ENCODE data around the gene NID2.

Gene NID2

GRCh38 chr14:52020866-52021717, 47.8 kb downstream of the NID2 start:
- TF ChIP-seq POLR2A (IDR thresholded peaks at IDR 0.05; ENCODE audit: low read depth, low read length) = no peak
- DNase-seq (ENCODE audit: insufficient read length, low spot score) (no peak), FAIRE-seq (no peak)

GRCh38 chr14:52020161-52020714, 48.6 kb downstream of the NID2 start:
- FAIRE-seq = no peak
- no peak for TF ChIP-seq POLR2A (IDR thresholded peaks at IDR 0.05; ENCODE audit: low read depth, low read length)
- no peak for DNase-seq (ENCODE audit: insufficient read length, low spot score)

- TF ChIP-seq POLR2A (IDR thresholded peaks at IDR 0.05; ENCODE audit: low read depth, low read length) = no peak
- FAIRE-seq (no peak), DNase-seq (ENCODE audit: insufficient read length, low spot score) (no peak)
Observed at GRCh38 chr14:52018970-52019369, 49.9 kb downstream of the NID2 start.

- DNase-seq (ENCODE audit: insufficient read length, low spot score) (no peak), FAIRE-seq (no peak)
- no peak for TF ChIP-seq POLR2A (IDR thresholded peaks at IDR 0.05; ENCODE audit: low read depth, low read length)
Observed at GRCh38 chr14:52018252-52018651, 50.6 kb downstream of the NID2 start.

GRCh38 chr14:52015411-52016030, 53.3 kb downstream of the NID2 start:
- DNase-seq (ENCODE audit: insufficient read length, low spot score) (no peak), FAIRE-seq (no peak)
- TF ChIP-seq POLR2A (IDR thresholded peaks at IDR 0.05; ENCODE audit: low read depth, low read length) = no peak

- no peak for TF ChIP-seq POLR2A (IDR thresholded peaks at IDR 0.05; ENCODE audit: low read depth, low read length)
- DNase-seq (ENCODE audit: insufficient read length, low spot score) (no peak), FAIRE-seq (no peak)
Observed at GRCh38 chr14:52014601-52015267, 54.1 kb downstream of the NID2 start.

- no peak for DNase-seq (ENCODE audit: insufficient read length, low spot score)
- no peak for FAIRE-seq
- no peak for TF ChIP-seq POLR2A (IDR thresholded peaks at IDR 0.05; ENCODE audit: low read depth, low read length)
Observed at GRCh38 chr14:52013984-52014600, 54.8 kb downstream of the NID2 start.

GRCh38 chr14:52012635-52013034, 56.2 kb downstream of the NID2 start:
- no peak for FAIRE-seq
- no peak for TF ChIP-seq POLR2A (IDR thresholded peaks at IDR 0.05; ENCODE audit: low read depth, low read length)
- no peak for DNase-seq (ENCODE audit: insufficient read length, low spot score)

GRCh38 chr14:52011523-52011922, 57.3 kb downstream of the NID2 start:
- FAIRE-seq = no peak
- TF ChIP-seq POLR2A (IDR thresholded peaks at IDR 0.05; ENCODE audit: low read depth, low read length) = no peak

GRCh38 chr14:52010173-52010693, 58.6 kb downstream of the NID2 start:
- FAIRE-seq (no peak), DNase-seq (ENCODE audit: insufficient read length, low spot score) (no peak)
- no peak for TF ChIP-seq POLR2A (IDR thresholded peaks at IDR 0.05; ENCODE audit: low read depth, low read length)

More at GRCh38 chr14:52011523-52011922, 57.3 kb downstream of the NID2 start:
- no peak for DNase-seq (ENCODE audit: insufficient read length, low spot score)

GRCh38 chr14:52008136-52008535, 60.7 kb downstream of the NID2 start:
- no peak for TF ChIP-seq POLR2A (IDR thresholded peaks at IDR 0.05; ENCODE audit: low read depth, low read length)
- DNase-seq (ENCODE audit: insufficient read length, low spot score) (no peak), FAIRE-seq (no peak)

GRCh38 chr14:52007637-52008036, 61.2 kb downstream of the NID2 start:
- FAIRE-seq (no peak), DNase-seq (ENCODE audit: insufficient read length, low spot score) (no peak)
- TF ChIP-seq POLR2A (IDR thresholded peaks at IDR 0.05; ENCODE audit: low read depth, low read length) = no peak

- DNase-seq (ENCODE audit: insufficient read length, low spot score) = no peak
- TF ChIP-seq POLR2A (IDR thresholded peaks at IDR 0.05; ENCODE audit: low read depth, low read length) = no peak
- no peak for FAIRE-seq
Observed at GRCh38 chr14:52007211-52007610, 61.6 kb downstream of the NID2 start.
